Measurements from ENCODE around the gene CYB561D1.

- TF ChIP-seq CTCF (IDR thresholded peaks at IDR 0.05; ENCODE audit: low read length) = no peak
- no peak for TF ChIP-seq EZH2 (IDR thresholded peaks at IDR 0.05; ENCODE audit: borderline replicate concordance, low read length)
Measured at GRCh38 chr1:109531826-109532364, 38.0 kb downstream of the CYB561D1 start.
